A673 (cell line): Measurements from ENCODE around the gene TEX48. TPM values are rescaled to one million over a fixed set of nuclear protein-coding genes. Genes with fewer than 3 reads are reported as not detected.

ENCODE experiments used
- BruUV-seq: library from RNA; stranded (reverse); fragments of 400-500 nt; replicated peaks from 2 replicates; lab custom pipeline; 2021; lab: Mats Ljungman, UMichigan
- CTCF ChIA-PET: fragments of 300-600 bp; sonication (Branson Sonifier 250); formaldehyde crosslinking; loops from one replicate; lab custom pipeline; 2022; ENCODE audit warnings: antibody characterized with exemption; lab: Charles Lee
- POLR2A ChIA-PET: fragments of 300-600 bp; sonication (Branson Sonifier 250); formaldehyde crosslinking; loops from one replicate; lab custom pipeline; 2022; ENCODE audit warnings: antibody characterized with exemption; ENCODE audit not compliant: low non-redundant PET; lab: Charles Lee
- DNase-seq: peaks from one replicate; pipeline ENCODE4 v3.0.0-alpha.2; 2015; ENCODE audit warnings: low spot score
- H3K27ac ChIP-seq: fragments of 200-600 bp; sonication (generic); 2 replicates; pipeline ENCODE4 v1.5.1; 2016; ENCODE audit warnings: mixed run types, low read depth, mild to moderate bottlenecking, mixed read lengths, antibody characterized with exemption, low read length; ENCODE audit not compliant: poor library complexity, severe bottlenecking
- H3K27me3 ChIP-seq: fragments of 200-600 bp; sonication (generic); replicated peaks from 2 replicates; pipeline ENCODE4 v1.6.1; 2017; ENCODE audit warnings: mixed run types, low read depth, mild to moderate bottlenecking, mixed read lengths, antibody characterized with exemption, low read length; ENCODE audit not compliant: insufficient read depth, poor library complexity
- H3K36me3 ChIP-seq: fragments of 200-600 bp; sonication (generic); 2 replicates; pipeline ENCODE4 v1.6.1; 2016; ENCODE audit warnings: mixed run types, mild to moderate bottlenecking, mixed read lengths, antibody characterized with exemption, low read length; ENCODE audit not compliant: insufficient read depth, poor library complexity, severe bottlenecking
- H3K4me1 ChIP-seq: fragments of 200-600 bp; sonication (generic); 2 replicates; pipeline ENCODE4 v1.6.1; 2017; ENCODE audit warnings: mixed run types, mild to moderate bottlenecking, mixed read lengths, antibody characterized with exemption, low read length; ENCODE audit not compliant: insufficient read depth, poor library complexity, severe bottlenecking
- H3K4me3 ChIP-seq: fragments of 200-600 bp; sonication (generic); 2 replicates; pipeline ENCODE4 v1.5.1; 2016; ENCODE audit warnings: low read depth, mixed run types, mild to moderate bottlenecking, mixed read lengths, low read length; ENCODE audit not compliant: poor library complexity, severe bottlenecking
- H3K9me3 ChIP-seq: fragments of 200-600 bp; sonication (generic); 2 replicates; pipeline ENCODE4 v1.6.1; 2016; ENCODE audit warnings: mixed run types, low read depth, mild to moderate bottlenecking, mixed read lengths, antibody characterized with exemption, low read length; ENCODE audit not compliant: poor library complexity, severe bottlenecking
- EZH2 ChIP-seq: fragments of 200-600 bp; sonication (generic); IDR thresholded peaks from 2 replicates; pipeline ENCODE4 v1.6.1; 2017; ENCODE audit warnings: borderline replicate concordance, low read depth, mild to moderate bottlenecking, mixed read lengths, antibody characterized with exemption, low read length; ENCODE audit not compliant: poor library complexity, severe bottlenecking
- intact Hi-C: fragments of 100-400 bp; cut with micrococcal nuclease; formaldehyde crosslinking; loops from one replicate; pipeline ENCODE4 v1.10.0; 2022; ENCODE audit not compliant: unreplicated experiment
- total RNA-seq: library from RNA; stranded (reverse); gene quantifications from 2 replicates; pipeline ENCODE4 v1.2.3, GENCODE V29; 2021
- TF ChIP-seq, protein P1 (sequence below): fragments of 300-800, 200-600 bp; sonication (generic); conservative IDR thresholded peaks from 2 replicates; pipeline ENCODE4 v1.5.1; 2017; ENCODE audit warnings: low read depth, mild to moderate bottlenecking, antibody characterized with exemption, low read length, moderate library complexity, mixed read lengths

The TEX48 gene
- total RNA-seq, 1 experiment from 2014 or later = not detected

- intact Hi-C loops = no loop called here
- no peaks in the 10 kb centered on the region for H3K27me3 ChIP-seq
- H3K36me3 ChIP-seq = no peaks in the 10 kb centered on the region
- DNase-seq = no peak
- H3K27ac ChIP-seq = no peak overlapping the region
- H3K4me1 ChIP-seq = peaks cover 5% of the 10 kb centered on the region
- no peak for TF ChIP-seq EZH2
- TF ChIP-seq, protein P1, sequence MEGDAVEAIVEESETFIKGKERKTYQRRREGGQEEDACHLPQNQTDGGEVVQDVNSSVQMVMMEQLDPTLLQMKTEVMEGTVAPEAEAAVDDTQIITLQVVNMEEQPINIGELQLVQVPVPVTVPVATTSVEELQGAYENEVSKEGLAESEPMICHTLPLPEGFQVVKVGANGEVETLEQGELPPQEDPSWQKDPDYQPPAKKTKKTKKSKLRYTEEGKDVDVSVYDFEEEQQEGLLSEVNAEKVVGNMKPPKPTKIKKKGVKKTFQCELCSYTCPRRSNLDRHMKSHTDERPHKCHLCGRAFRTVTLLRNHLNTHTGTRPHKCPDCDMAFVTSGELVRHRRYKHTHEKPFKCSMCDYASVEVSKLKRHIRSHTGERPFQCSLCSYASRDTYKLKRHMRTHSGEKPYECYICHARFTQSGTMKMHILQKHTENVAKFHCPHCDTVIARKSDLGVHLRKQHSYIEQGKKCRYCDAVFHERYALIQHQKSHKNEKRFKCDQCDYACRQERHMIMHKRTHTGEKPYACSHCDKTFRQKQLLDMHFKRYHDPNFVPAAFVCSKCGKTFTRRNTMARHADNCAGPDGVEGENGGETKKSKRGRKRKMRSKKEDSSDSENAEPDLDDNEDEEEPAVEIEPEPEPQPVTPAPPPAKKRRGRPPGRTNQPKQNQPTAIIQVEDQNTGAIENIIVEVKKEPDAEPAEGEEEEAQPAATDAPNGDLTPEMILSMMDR = no peak
- H3K9me3 ChIP-seq = no peaks in the 10 kb centered on the region
- ChIA-PET CTCF (no interaction called here), POLR2A (no interaction called here)
- H3K4me3 ChIP-seq = no peak overlapping the region
- no TSS peak for BruUV-seq
Observed at GRCh38 chr9:114725930-114726329, 43.9 kb upstream of the TEX48 start.

GRCh38 chr9:114724744-114725143, 42.8 kb upstream of the TEX48 start:
- no peak overlapping the region for H3K4me3 ChIP-seq
- H3K27me3 ChIP-seq = no peaks in the 10 kb centered on the region
- CTCF ChIA-PET = no interaction called here
- peaks cover 5% of the 10 kb centered on the region for H3K4me1 ChIP-seq
- no TSS peak for BruUV-seq
- no peaks in the 10 kb centered on the region for H3K36me3 ChIP-seq
- no peaks in the 10 kb centered on the region for H3K9me3 ChIP-seq
- intact Hi-C loops = no loop called here
- POLR2A ChIA-PET = no interaction called here
- no peak for DNase-seq
- H3K27ac ChIP-seq = no peak overlapping the region
- TF ChIP-seq EZH2 = no peak
- TF ChIP-seq, protein P1 = no peak

GRCh38 chr9:114723931-114724330, 41.9 kb upstream of the TEX48 start:
- H3K27me3 ChIP-seq = no peaks in the 10 kb centered on the region
- no peak for DNase-seq
- TF ChIP-seq, protein P1 = no peak
- POLR2A ChIA-PET = no interaction called here
- no peaks in the 10 kb centered on the region for H3K9me3 ChIP-seq
- CTCF ChIA-PET = no interaction called here
- no peak overlapping the region for H3K4me3 ChIP-seq
- H3K27ac ChIP-seq = no peak overlapping the region
- no peaks in the 10 kb centered on the region for H3K36me3 ChIP-seq
- no TSS peak for BruUV-seq
- peaks cover 5% of the 10 kb centered on the region for H3K4me1 ChIP-seq
- intact Hi-C loops = no loop called here
